HL-60 (cell line): Measurements from ENCODE around the gene PLAAT3.

ENCODE experiments used
- DNase-seq, 2 experiments: peaks; one replicate each; pipeline ENCODE4 v3.0.0-alpha.2; 2010 to 2020; ENCODE audit warnings: low read depth in 1 of 2, low spot score in 1 of 2
- H3K27ac ChIP-seq: fragments of 250-450 bp; sonication (Bioruptor Pico); replicated peaks from 2 replicates; pipeline ENCODE4 v1.5.1; 2020; ENCODE audit warnings: mild to moderate bottlenecking, moderate library complexity
- H3K27me3 ChIP-seq: fragments of 250-450 bp; sonication (Bioruptor Pico); 2 replicates; pipeline ENCODE4 v1.5.1; 2021; ENCODE audit warnings: mild to moderate bottlenecking, moderate library complexity; ENCODE audit not compliant: insufficient read depth, poor library complexity, severe bottlenecking
- H3K4me3 ChIP-seq: replicated peaks from 2 replicates; pipeline ENCODE4 v1.5.1; 2011; ENCODE audit warnings: mild to moderate bottlenecking, control low read depth, low read length; ENCODE audit not compliant: insufficient read depth
- CTCF ChIP-seq: IDR thresholded peaks from one replicate; pipeline ENCODE4 v1.5.1; 2011; ENCODE audit warnings: low read length, control low read depth, inconsistent platforms; ENCODE audit not compliant: insufficient read depth
- GABPA ChIP-seq: IDR thresholded peaks from 2 replicates; pipeline ENCODE4 v1.6.1; 2012; ENCODE audit warnings: low read depth
- POLR2AphosphoS5 ChIP-seq: IDR thresholded peaks from 2 replicates; pipeline ENCODE4 v1.6.1; 2012; ENCODE audit warnings: low read depth
- REST ChIP-seq: IDR thresholded peaks from 2 replicates; pipeline ENCODE4 v1.6.1; 2012; ENCODE audit warnings: low read depth; ENCODE audit not compliant: insufficient replicate concordance
- SPI1 ChIP-seq: IDR thresholded peaks from 2 replicates; pipeline ENCODE4 v1.6.1; 2012; ENCODE audit warnings: low read depth, mild to moderate bottlenecking, borderline replicate concordance

PLAAT3 gene

GRCh38 chr11:63616953-63617352, 2.7 kb upstream of the PLAAT3 start:
- H3K4me3 ChIP-seq = no peak overlapping the region
- no peak for DNase-seq
- TF ChIP-seq GABPA = no peak
- no peak overlapping the region for H3K27ac ChIP-seq
- peaks cover 20% of the 10 kb centered on the region for H3K27me3 ChIP-seq

- peak overlapping the region; percentile 44 for H3K4me3 ChIP-seq
- no peak for DNase-seq
- H3K27ac ChIP-seq = no peak overlapping the region
- TF ChIP-seq CTCF = no peak
- no peak for TF ChIP-seq REST
- no peak for TF ChIP-seq POLR2AphosphoS5
- no peak for TF ChIP-seq SPI1
- TF ChIP-seq GABPA = no peak
- peaks cover 20% of the 10 kb centered on the region for H3K27me3 ChIP-seq
These were observed 607 bp downstream of the PLAAT3 start for GRCh38 chr11:63613517-63614135.

- Histone ChIP-seq H3K27me3 (peaks cover 20% of the 10 kb centered on the region), H3K4me3 (no peak overlapping the region), H3K27ac (no peak overlapping the region)
- no peak for DNase-seq
- TF ChIP-seq GABPA (no peak), SPI1 (no peak), POLR2AphosphoS5 (no peak), CTCF (no peak), REST (no peak)
These were observed 2.1 kb downstream of the PLAAT3 start for GRCh38 chr11:63612181-63612580.

- DNase-seq = no peak
- no peak overlapping the region for H3K4me3 ChIP-seq
- peaks cover 20% of the 10 kb centered on the region for H3K27me3 ChIP-seq
- no peak overlapping the region for H3K27ac ChIP-seq
- TF ChIP-seq SPI1 (no peak), GABPA (no peak), REST (no peak), POLR2AphosphoS5 (no peak), CTCF (no peak)
These were observed 2.9 kb downstream of the PLAAT3 start for GRCh38 chr11:63611395-63611747.
